ENCODE results near the gene DNAJC22. TPM values are rescaled to one million over a fixed set of nuclear protein-coding genes. Genes with fewer than 3 reads are reported as not detected.
"Not testable (repeated sequence)": the region's sequence is repeated elsewhere in the genome, so short reads cannot be mapped to it uniquely, and the experiment has no call there.

Gene DNAJC22
- total RNA-seq, 1 experiment from 2014 or later, result 27.7 TPM

DNA sequence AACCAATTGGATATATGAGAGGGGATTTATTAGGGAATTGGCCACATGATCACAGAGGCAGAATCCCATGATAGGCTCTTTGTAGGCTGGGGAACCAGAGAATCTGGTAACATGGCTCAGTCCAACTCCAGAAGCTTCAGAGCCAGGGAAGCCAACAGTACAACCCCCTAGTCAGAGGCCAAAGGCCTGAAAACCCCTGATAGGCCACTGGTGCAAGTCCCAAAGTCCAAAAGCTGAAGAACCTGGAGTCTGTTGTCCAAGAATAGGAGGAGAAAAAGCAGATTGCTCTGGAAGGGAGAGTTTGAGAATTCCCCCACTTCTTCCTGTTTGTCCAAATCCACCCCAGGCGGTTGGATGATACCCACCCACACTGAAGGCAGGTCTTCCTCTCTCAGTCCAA lies 31.9 kb upstream of the DNAJC22 start:
- intact Hi-C loops (cut with micrococcal nuclease), result no loop called here
- TF ChIP-seq CEBPB (IDR thresholded peaks at IDR 0.05; ENCODE audit: low read depth) (no peak), ZNF274 (IDR thresholded peaks at IDR 0.05; ENCODE audit: low read depth, low read length) (no peak), RAD21 (IDR thresholded peaks at IDR 0.05; ENCODE audit: low read depth) (no peak), FOSL1 (IDR thresholded peaks at IDR 0.05; ENCODE audit: low read depth) (no peak), ATF3 (IDR thresholded peaks at IDR 0.05) (no peak), SIN3A (IDR thresholded peaks at IDR 0.05; ENCODE audit: low read depth) (no peak), ELF1 (IDR thresholded peaks at IDR 0.05; ENCODE audit: borderline replicate concordance, low read depth) (no peak), JUND (IDR thresholded peaks at IDR 0.05) (no peak), SRF (IDR thresholded peaks at IDR 0.05; ENCODE audit: low read depth) (no peak), POLR2A (IDR thresholded peaks at IDR 0.05; ENCODE audit: borderline replicate concordance, extremely low read depth, insufficient read depth, insufficient read length) (no peak), TCF7L2 (IDR thresholded peaks at IDR 0.05; ENCODE audit: borderline replicate concordance, extremely low read depth, insufficient read depth, insufficient read length) (no peak)
- TF ChIP-seq, protein P1, sequence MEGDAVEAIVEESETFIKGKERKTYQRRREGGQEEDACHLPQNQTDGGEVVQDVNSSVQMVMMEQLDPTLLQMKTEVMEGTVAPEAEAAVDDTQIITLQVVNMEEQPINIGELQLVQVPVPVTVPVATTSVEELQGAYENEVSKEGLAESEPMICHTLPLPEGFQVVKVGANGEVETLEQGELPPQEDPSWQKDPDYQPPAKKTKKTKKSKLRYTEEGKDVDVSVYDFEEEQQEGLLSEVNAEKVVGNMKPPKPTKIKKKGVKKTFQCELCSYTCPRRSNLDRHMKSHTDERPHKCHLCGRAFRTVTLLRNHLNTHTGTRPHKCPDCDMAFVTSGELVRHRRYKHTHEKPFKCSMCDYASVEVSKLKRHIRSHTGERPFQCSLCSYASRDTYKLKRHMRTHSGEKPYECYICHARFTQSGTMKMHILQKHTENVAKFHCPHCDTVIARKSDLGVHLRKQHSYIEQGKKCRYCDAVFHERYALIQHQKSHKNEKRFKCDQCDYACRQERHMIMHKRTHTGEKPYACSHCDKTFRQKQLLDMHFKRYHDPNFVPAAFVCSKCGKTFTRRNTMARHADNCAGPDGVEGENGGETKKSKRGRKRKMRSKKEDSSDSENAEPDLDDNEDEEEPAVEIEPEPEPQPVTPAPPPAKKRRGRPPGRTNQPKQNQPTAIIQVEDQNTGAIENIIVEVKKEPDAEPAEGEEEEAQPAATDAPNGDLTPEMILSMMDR (IDR thresholded peaks at IDR 0.05 in 2 of 3, conservative IDR thresholded peaks at IDR 0.05 in 1 of 3; ENCODE audit: borderline replicate concordance in 1 of 3, insufficient read depth in 1 of 3, low read depth in 2 of 3, low read length in 2 of 3), result no peak
- ChIA-PET POLR2A (no interaction called here), CTCF (interaction anchor here (0.7 to 1.0 kb wide), 2 partner anchors 27 to 266 kb away, joined by 3 read pairs; no protein-coding TSS in a partner anchor), RAD21 (ENCODE audit: low non-redundant PET in 1 of 2, low total read pairs in 2 of 2, uncharacterized antibody in 2 of 2, unreplicated experiment in 2 of 2) (no interaction called here)
- Histone ChIP-seq H3K27me3 (ENCODE audit: insufficient read depth, low read length) (no peaks in the 10 kb centered on the region), H3K79me2 (ENCODE audit: insufficient read depth, low read length) (no peaks in the 10 kb centered on the region), H3K9me3 (ENCODE audit: control insufficient read depth in 1 of 2, insufficient read depth in 1 of 2, low read depth in 1 of 2, low read length in 2 of 2) (no peaks in the 10 kb centered on the region), H4K20me1 (ENCODE audit: insufficient read depth) (no peaks in the 10 kb centered on the region), H3K27ac (ENCODE audit: low read depth, low read length) (no peak overlapping the region), H3K36me3 (ENCODE audit: control insufficient read depth in 1 of 2, insufficient read depth in 2 of 2, low read length in 2 of 2) (no peaks in the 10 kb centered on the region), H3K4me3 (replicated peaks in 1 of 2; ENCODE audit: low read depth in 1 of 2, low read length in 2 of 2) (no peak overlapping the region), H3K9ac (ENCODE audit: low read length) (no peak overlapping the region), H2AFZ (ENCODE audit: low read depth, low read length, poor library complexity, severe bottlenecking) (no peak overlapping the region), H3K4me1 (ENCODE audit: control insufficient read depth in 1 of 2, insufficient read depth in 2 of 2, low read length in 2 of 2) (peaks cover 8 to 10% of the 10 kb centered on the region in 2 experiments; a peak in 3 of 4 replicates), H3K4me2 (ENCODE audit: low read length) (no peak overlapping the region), H3K9me2 (ENCODE audit: insufficient read depth) (no peaks in the 10 kb centered on the region)
- no peak for ATAC-seq
- no peak for DNase-seq (ENCODE audit: low read depth, low spot score)
- no TSS peak for BruUV-seq (replicated peaks)

- CTCF ChIA-PET; H3K79me2 ChIP-seq (ENCODE audit: insufficient read depth, low read length); H3K9ac ChIP-seq (ENCODE audit: low read length); H3K36me3 ChIP-seq (ENCODE audit: control insufficient read depth in 1 of 2, insufficient read depth in 2 of 2, low read length in 2 of 2); H3K27ac ChIP-seq (ENCODE audit: low read depth, low read length); H4K20me1 ChIP-seq (ENCODE audit: insufficient read depth); H3K9me2 ChIP-seq (ENCODE audit: insufficient read depth); POLR2A ChIA-PET; H3K4me3 ChIP-seq (replicated peaks in 1 of 2; ENCODE audit: low read depth in 1 of 2, low read length in 2 of 2); BruUV-seq (replicated peaks); H3K9me3 ChIP-seq (ENCODE audit: control insufficient read depth in 1 of 2, insufficient read depth in 1 of 2, low read depth in 1 of 2, low read length in 2 of 2); ATAC-seq; H3K27me3 ChIP-seq (ENCODE audit: insufficient read depth, low read length); intact Hi-C loops (cut with micrococcal nuclease); RAD21 ChIA-PET (ENCODE audit: low non-redundant PET in 1 of 2, low total read pairs in 2 of 2, uncharacterized antibody in 2 of 2, unreplicated experiment in 2 of 2); DNase-seq (ENCODE audit: low read depth, low spot score); H3K4me2 ChIP-seq (ENCODE audit: low read length); H2AFZ ChIP-seq (ENCODE audit: low read depth, low read length, poor library complexity, severe bottlenecking): not testable (repeated sequence)
- H3K4me1 ChIP-seq (ENCODE audit: control insufficient read depth in 1 of 2, insufficient read depth in 2 of 2, low read length in 2 of 2), result peaks cover 11 to 18% of the 10 kb centered on the region in 2 experiments; a peak in 3 of 4 replicates
Measured at GRCh38 chr12:49317118-49317517, 29.6 kb upstream of the DNAJC22 start.

DNA sequence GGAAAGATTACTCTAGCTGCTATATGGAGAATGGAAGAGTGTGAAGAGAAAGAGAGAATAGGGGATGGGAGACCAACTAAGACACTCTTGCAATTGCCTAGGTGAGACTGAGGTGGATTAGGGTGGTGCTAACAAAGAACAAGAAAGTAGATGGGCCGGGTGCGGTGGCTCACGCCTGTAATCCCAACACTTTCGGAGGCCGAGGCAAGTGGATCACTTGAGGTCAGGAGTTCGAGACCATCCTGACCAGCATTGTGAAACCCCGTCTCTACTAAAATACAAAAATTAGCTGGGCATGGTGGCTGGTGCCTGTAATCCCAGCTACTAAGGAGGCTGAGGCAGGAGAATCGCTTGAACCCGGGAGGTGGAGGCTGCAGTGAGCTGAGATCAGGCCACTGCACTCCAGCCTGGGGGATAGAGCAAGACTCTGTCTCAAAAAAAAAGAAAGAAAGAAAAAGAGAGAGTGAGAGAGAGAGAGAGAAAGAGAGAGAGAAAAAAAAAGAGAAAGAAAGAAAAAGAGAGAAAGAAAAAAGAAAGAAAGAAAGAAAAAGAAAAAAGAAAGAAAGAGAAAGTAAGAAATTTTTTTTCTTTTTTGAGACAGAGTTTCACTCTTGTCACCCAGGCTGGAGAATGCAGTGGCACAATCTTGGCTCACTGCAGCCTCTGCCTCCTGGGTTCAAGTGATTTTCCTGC lies 26.1 kb upstream of the DNAJC22 start:
- Histone ChIP-seq H3K4me1 (ENCODE audit: control insufficient read depth in 1 of 2, insufficient read depth in 2 of 2, low read length in 2 of 2) (peaks cover 13 to 20% of the 10 kb centered on the region in 2 experiments), H3K79me2 (ENCODE audit: insufficient read depth, low read length) (peaks cover 19% of the 10 kb centered on the region)
- H3K27ac ChIP-seq (ENCODE audit: low read depth, low read length); H3K36me3 ChIP-seq (ENCODE audit: control insufficient read depth in 1 of 2, insufficient read depth in 2 of 2, low read length in 2 of 2); H3K9me3 ChIP-seq (ENCODE audit: control insufficient read depth in 1 of 2, insufficient read depth in 1 of 2, low read depth in 1 of 2, low read length in 2 of 2); H4K20me1 ChIP-seq (ENCODE audit: insufficient read depth); H3K9ac ChIP-seq (ENCODE audit: low read length); ATAC-seq; H3K27me3 ChIP-seq (ENCODE audit: insufficient read depth, low read length); H2AFZ ChIP-seq (ENCODE audit: low read depth, low read length, poor library complexity, severe bottlenecking); DNase-seq (ENCODE audit: low read depth, low spot score); H3K4me3 ChIP-seq (replicated peaks in 1 of 2; ENCODE audit: low read depth in 1 of 2, low read length in 2 of 2); BruUV-seq (replicated peaks); intact Hi-C loops (cut with micrococcal nuclease); RAD21 ChIA-PET (ENCODE audit: low non-redundant PET in 1 of 2, low total read pairs in 2 of 2, uncharacterized antibody in 2 of 2, unreplicated experiment in 2 of 2); H3K4me2 ChIP-seq (ENCODE audit: low read length); H3K9me2 ChIP-seq (ENCODE audit: insufficient read depth): not testable (repeated sequence)
- CTCF ChIA-PET, result interaction anchor here (1.2 to 2.7 kb wide), 3 partner anchors 11 to 23 kb away, joined by 3 to 21 read pairs (median 5); no protein-coding TSS in a partner anchor
- POLR2A ChIA-PET, result interaction anchor here (0.7 to 0.8 kb wide), 3 partner anchors 27 to 80 kb away, joined by 4 to 6 read pairs (median 4); no protein-coding TSS in a partner anchor
